Measurements from ENCODE around the gene HELB. TPM values are rescaled to one million over a fixed set of nuclear protein-coding genes. Genes with fewer than 3 reads are reported as not detected.

HELB gene
- total RNA-seq, 1 experiment from 2014 or later = 8.1 TPM

DNA sequence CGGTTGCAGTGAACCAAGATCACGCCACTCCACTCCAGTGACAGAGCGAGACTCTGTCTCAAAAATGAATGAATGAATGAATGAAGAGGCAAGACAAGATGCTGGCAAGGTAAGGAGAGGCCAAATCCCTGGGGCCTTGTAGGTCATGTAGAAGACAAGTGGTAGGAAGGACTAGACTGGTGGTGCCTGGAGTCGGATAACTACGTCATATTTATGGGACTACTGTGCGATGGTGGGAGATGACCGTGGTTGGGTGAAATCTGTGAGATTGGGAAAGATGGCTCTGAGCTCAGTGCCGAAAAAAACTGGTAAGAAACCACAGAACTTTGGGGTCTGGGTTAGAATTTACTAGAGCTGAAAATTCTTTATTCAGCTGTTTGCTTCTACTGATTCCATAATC, 50.6 kb downstream of the HELB start:
- DNase-seq (ENCODE audit: extremely low read depth, low read depth) = no peak

- DNase-seq (ENCODE audit: extremely low read depth, low read depth) = no peak
Observed at GRCh38 chr12:66354291-66354690, 52.0 kb downstream of the HELB start.

DNA sequence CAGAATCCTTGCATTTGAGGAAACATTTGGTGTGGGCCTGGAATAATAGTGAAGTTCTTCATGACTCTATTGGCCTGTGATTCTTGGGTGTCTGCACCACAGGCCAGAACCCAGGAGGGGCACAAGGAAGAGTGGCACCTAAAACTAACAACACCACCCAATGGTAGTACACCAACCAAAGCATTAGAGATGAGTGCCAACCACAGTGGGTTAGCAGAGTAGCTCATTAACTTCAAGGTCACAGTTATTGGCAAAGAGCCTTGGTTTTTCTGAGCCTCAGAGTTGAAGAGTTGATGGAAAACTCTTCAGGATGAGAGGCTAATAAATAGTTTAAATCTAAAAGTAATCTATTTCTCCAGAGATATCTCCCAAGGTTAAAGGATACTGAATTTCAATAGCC, 57.0 kb downstream of the HELB start:
- no peak for DNase-seq (ENCODE audit: extremely low read depth, low read depth)

DNA sequence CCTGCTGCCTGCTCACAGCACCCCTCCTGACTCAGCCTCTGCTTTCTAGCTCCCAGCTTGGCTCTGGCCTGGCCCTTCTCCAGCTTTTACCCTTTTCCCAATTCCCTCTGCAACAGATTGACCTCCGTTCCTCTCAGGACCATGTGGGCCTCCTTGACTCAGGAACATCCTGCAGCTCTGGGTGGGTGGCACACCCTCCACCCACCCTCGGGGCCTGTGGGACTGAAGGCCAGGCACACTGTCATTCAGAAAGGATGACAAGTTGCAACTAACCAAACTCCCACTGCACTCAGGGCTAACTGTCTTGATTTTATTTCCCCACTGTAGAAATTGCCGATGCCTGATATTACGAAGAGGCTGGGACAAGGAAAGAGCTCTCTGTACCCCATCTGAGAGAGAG, 59.4 kb downstream of the HELB start:
- no peak for DNase-seq (ENCODE audit: extremely low read depth, low read depth)

DNA sequence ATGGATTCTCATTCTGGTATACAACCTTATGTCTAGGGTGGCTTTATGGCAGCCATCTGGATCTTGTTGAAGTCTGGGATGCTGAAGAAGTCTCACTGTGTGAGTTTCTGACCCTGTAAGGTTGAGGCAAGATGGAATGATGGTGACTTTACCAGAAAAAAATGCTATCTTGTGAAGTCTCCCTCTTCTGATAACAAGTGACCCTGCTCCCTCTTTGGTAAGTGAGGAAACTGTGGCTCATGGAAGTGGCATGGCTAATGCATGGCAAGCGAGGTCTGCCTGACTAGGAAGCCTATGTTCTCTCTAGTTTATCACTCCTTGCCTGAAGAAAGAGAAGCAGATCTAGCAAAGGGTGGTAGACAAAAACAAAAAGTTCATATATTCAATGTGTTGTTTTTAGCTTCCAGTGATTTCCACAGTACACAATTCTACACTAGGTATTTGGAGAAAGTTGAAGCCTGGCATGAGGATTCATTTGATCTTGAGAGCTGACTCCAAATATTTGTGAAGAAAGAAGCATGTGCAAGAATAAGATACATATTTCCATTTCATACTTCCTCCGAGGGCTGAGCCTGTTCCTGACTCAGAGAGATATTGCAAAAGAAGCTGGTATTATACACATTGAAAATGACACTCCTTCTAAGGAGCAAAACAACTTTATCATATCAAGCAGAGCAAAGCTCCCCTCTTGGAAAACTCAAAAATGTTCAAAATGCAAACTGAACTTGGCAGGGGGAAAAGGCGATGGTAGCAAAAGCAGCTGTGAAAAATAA, 63.6 kb downstream of the HELB start:
- DNase-seq (ENCODE audit: extremely low read depth, low read depth) = no peak

GRCh38 chr12:66367015-66367667, 64.8 kb downstream of the HELB start:
- no peak for DNase-seq (ENCODE audit: extremely low read depth, low read depth)

DNA sequence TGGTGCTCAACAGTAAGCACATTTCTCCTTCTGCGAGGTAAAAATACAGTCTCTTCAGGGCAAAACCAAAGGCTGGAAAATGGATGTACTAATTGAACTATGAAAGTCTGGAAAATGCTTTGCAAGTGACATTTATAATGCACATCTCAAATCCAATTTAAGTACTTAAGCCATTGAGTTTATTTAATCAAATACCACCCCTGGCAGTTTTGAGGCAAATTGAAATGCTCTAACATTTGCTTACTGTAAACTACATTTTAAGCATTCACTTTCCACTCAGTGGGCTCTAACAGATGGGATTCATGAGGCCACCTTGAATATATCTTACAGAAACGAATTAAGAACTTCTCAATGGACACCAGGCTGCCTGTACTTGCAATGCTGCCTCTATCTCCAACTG, 69.7 kb downstream of the HELB start:
- DNase-seq (ENCODE audit: extremely low read depth, low read depth) = no peak

GRCh38 chr12:66375560-66375959, 73.3 kb downstream of the HELB start:
- DNase-seq (ENCODE audit: extremely low read depth, low read depth) = no peak

GRCh38 chr12:66379616-66380015, 77.3 kb downstream of the HELB start:
- DNase-seq (ENCODE audit: extremely low read depth, low read depth) = no peak

GRCh38 chr12:66380769-66381535, 78.7 kb downstream of the HELB start:
- DNase-seq (ENCODE audit: extremely low read depth, low read depth) = no peak

- DNase-seq (ENCODE audit: extremely low read depth, low read depth) = no peak
Observed at GRCh38 chr12:66387117-66387516, 84.8 kb downstream of the HELB start.

Other genes starting within 250 kb of the HELB start
- 36.0 and 39.6 TPM in 2 replicates for gene LLPH, start 171.7 kb upstream of the HELB start, total RNA-seq (2014; rRNA removed; shearing (Covaris generic))
- gene TMBIM4, start 132.5 kb upstream of the HELB start, total RNA-seq (2014; rRNA removed; shearing (Covaris generic)) = 86.8 and 89.8 TPM in 2 replicates
- 0.89 TPM in 2 replicates for gene IRAK3, start 113.3 kb upstream of the HELB start, total RNA-seq (2014; rRNA removed; shearing (Covaris generic))

Data from NCI-H460 (cell line).